Neural cell (in vitro differentiated cells): ENCODE data around the gene PLA2G5. TPM values are rescaled to one million over a fixed set of nuclear protein-coding genes. Genes with fewer than 3 reads are reported as not detected.

Source experiments
- H2AFZ ChIP-seq: fragments of 200-600, 300-800 bp; sonication (generic), shearing (Covaris generic); 2 replicates; pipeline ENCODE4 v1.6.0; 2014; ENCODE audit warnings: low read depth, mild to moderate bottlenecking, antibody characterized with exemption, low read length, moderate library complexity
- H3F3A ChIP-seq: fragments of 200-600 bp; shearing (Covaris generic); 2 replicates; pipeline ENCODE4 v1.6.1; 2016; ENCODE audit warnings: mild to moderate bottlenecking, moderate library complexity, mixed read lengths, antibody characterized with exemption, low read length; ENCODE audit not compliant: insufficient read depth, poor library complexity, severe bottlenecking
- H3K27ac ChIP-seq: fragments of 200-600, 300-800 bp; sonication (generic), shearing (Covaris generic); 2 replicates; pipeline ENCODE4 v1.5.1; 2014; ENCODE audit warnings: mild to moderate bottlenecking, low read length, moderate library complexity
- H3K27me3 ChIP-seq: fragments of 300-800, 200-600 bp; sonication (generic), shearing (Covaris generic); 2 replicates; pipeline ENCODE4 v1.6.0; 2014; ENCODE audit warnings: mild to moderate bottlenecking, low read depth, low read length, moderate library complexity; ENCODE audit not compliant: insufficient read depth
- H3K36me3 ChIP-seq: fragments of 300-800, 200-600 bp; sonication (generic), shearing (Covaris generic); 2 replicates; pipeline ENCODE4 v1.5.1; 2014; ENCODE audit warnings: mild to moderate bottlenecking, antibody characterized with exemption, low read length, moderate library complexity; ENCODE audit not compliant: insufficient read depth
- H3K4me2 ChIP-seq: fragments of 300-800, 200-600 bp; sonication (generic), shearing (Covaris generic); 2 replicates; pipeline ENCODE4 v1.6.0; 2014; ENCODE audit warnings: mild to moderate bottlenecking, low read length
- H3K4me3 ChIP-seq: fragments of 300-800, 200-600 bp; sonication (generic), shearing (Covaris generic); 2 replicates; pipeline ENCODE4 v1.5.1; 2014; ENCODE audit warnings: mild to moderate bottlenecking, low read length, moderate library complexity
- H3K79me2 ChIP-seq: fragments of 200-600 bp; shearing (Covaris generic); replicated peaks from 2 replicates; pipeline ENCODE4 v1.6.0; 2014; ENCODE audit warnings: mild to moderate bottlenecking, low read length, moderate library complexity; ENCODE audit not compliant: insufficient read depth
- H3K9ac ChIP-seq: fragments of 300-800, 200-600 bp; sonication (generic), shearing (Covaris generic); 2 replicates; pipeline ENCODE4 v1.6.1; 2016; ENCODE audit warnings: mild to moderate bottlenecking, low read length, mixed read lengths
- H3K9me2 ChIP-seq: fragments of 200-600 bp; shearing (Covaris generic); 2 replicates; pipeline ENCODE4 v1.6.1; 2016; ENCODE audit warnings: mild to moderate bottlenecking, low read length, mixed read lengths; ENCODE audit not compliant: insufficient read depth
- H3K9me3 ChIP-seq: fragments of 200-600, 300-800 bp; sonication (generic), shearing (Covaris generic); 2 replicates; pipeline ENCODE4 v1.6.1; 2016; ENCODE audit warnings: mild to moderate bottlenecking, mixed run types, low read length, moderate library complexity, mixed read lengths
- H4K20me1 ChIP-seq: fragments of 200-600 bp; shearing (Covaris generic); 2 replicates; pipeline ENCODE4 v1.6.1; 2016; ENCODE audit warnings: mild to moderate bottlenecking, mixed run types; ENCODE audit not compliant: insufficient read depth
- EP300 ChIP-seq: fragments of 450-650 bp; conservative IDR thresholded peaks from 2 replicates; pipeline ENCODE4 v1.6.1; 2014; ENCODE audit warnings: antibody characterized with exemption, mild to moderate bottlenecking, moderate library complexity; ENCODE audit not compliant: poor library complexity, severe bottlenecking
- EZH2 ChIP-seq: fragments of 200-600, 300-800 bp; shearing (Covaris generic), sonication (generic); IDR thresholded peaks from 2 replicates; pipeline ENCODE4 v1.6.1; 2014; ENCODE audit warnings: antibody characterized with exemption, low read length, borderline replicate concordance, mild to moderate bottlenecking; ENCODE audit not compliant: insufficient read depth, poor library complexity, severe bottlenecking
- MXI1 ChIP-seq: fragments of 450-650 bp; conservative IDR thresholded peaks from 2 replicates; pipeline ENCODE4 v1.6.1; 2014; ENCODE audit warnings: antibody characterized with exemption, mild to moderate bottlenecking; ENCODE audit not compliant: poor library complexity, severe bottlenecking
- POLR2AphosphoS5 ChIP-seq: IDR thresholded peaks from 2 replicates; pipeline ENCODE4 v1.6.1; 2012
- RAD21 ChIP-seq: fragments of 450-650 bp; conservative IDR thresholded peaks from 2 replicates; pipeline ENCODE4 v1.6.1; 2014; ENCODE audit warnings: antibody characterized with exemption, mild to moderate bottlenecking, moderate library complexity
- REST ChIP-seq: IDR thresholded peaks from 2 replicates; pipeline ENCODE4 v1.6.1; 2012; ENCODE audit warnings: borderline replicate concordance
- SMC3 ChIP-seq: fragments of 450-650 bp; conservative IDR thresholded peaks from 2 replicates; pipeline ENCODE4 v1.6.1; 2014; ENCODE audit warnings: antibody characterized with exemption, mild to moderate bottlenecking, moderate library complexity; ENCODE audit not compliant: poor library complexity
- TAF1 ChIP-seq: IDR thresholded peaks from 2 replicates; pipeline ENCODE4 v1.6.1; 2012; ENCODE audit warnings: low read depth
- polyA plus RNA-seq: library from polyadenylated mRNA; depleted of rRNA; stranded (reverse); fragments of >200 nt; gene quantifications from 2 replicates; pipeline ENCODE4 v1.2.3, GENCODE V29; 2014
- TF ChIP-seq, protein P1 (sequence below): fragments of 450-650 bp; IDR thresholded peaks from 2 replicates; pipeline ENCODE4 v1.5.1; 2014; ENCODE audit warnings: antibody characterized with exemption, mild to moderate bottlenecking, moderate library complexity; ENCODE audit not compliant: poor library complexity, severe bottlenecking

Gene PLA2G5
- polyA plus RNA-seq, 1 donor from 2014 or later = not detected

DNA sequence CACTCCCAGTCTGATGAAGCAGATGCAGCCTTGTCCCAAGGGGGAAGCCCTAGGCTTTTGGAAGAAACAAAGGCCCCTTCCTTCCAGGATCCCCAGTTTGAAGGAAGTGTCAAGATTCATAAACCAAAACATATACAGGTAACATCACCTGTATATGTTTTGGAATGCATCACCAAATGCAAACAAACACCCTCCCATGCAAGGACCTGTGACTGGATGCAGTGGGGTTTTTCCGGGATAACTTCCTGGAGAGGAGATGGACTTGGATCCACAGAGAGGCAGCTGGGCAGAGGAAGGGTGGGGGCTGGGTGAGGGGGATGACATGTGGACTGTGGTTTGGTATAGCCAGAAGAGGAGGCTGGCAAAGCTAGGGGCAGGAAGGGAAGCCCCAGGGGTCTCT is 67.6 kb downstream of the PLA2G5 start:
- Histone ChIP-seq H4K20me1 (no peaks in the 10 kb centered on the region), H3K9ac (no peak overlapping the region), H2AFZ (no peak overlapping the region), H3K27ac (no peak overlapping the region), H3K4me2 (no peak overlapping the region), H3K27me3 (no peaks in the 10 kb centered on the region), H3K79me2 (no peaks in the 10 kb centered on the region), H3K36me3 (no peaks in the 10 kb centered on the region), H3K9me3 (no peaks in the 10 kb centered on the region), H3K4me3 (no peak overlapping the region), H3F3A (no peaks in the 10 kb centered on the region), H3K9me2 (no peaks in the 10 kb centered on the region)
- TF ChIP-seq EP300 (no peak), POLR2AphosphoS5 (no peak), TAF1 (no peak), MXI1 (no peak)

DNA sequence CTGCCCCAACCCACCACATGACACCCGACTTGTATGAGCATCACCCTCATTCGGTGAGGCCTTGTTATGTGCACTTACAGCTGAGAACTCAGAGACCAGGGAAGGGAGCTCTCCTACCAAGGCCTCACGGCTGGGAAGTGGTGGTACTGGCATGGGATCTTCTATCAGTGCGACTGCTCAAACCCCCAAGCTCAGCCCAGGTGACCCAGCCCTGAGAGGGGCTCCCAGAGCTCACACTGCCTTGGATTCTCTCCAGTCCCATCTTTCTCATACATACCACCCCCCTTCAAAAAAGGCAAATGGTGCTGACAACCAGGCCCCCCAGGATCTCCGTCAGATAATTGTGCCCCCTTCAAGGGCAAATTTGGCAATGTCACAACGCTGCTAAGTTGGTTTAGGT is 68.4 kb downstream of the PLA2G5 start:
- Histone ChIP-seq H3K9me2 (no peaks in the 10 kb centered on the region), H3K9ac (no peak overlapping the region), H3F3A (no peaks in the 10 kb centered on the region), H3K27me3 (no peaks in the 10 kb centered on the region), H3K79me2 (no peaks in the 10 kb centered on the region), H3K4me3 (no peak overlapping the region), H4K20me1 (no peaks in the 10 kb centered on the region), H3K4me2 (no peak overlapping the region), H3K36me3 (no peaks in the 10 kb centered on the region), H3K9me3 (no peaks in the 10 kb centered on the region), H2AFZ (no peak overlapping the region), H3K27ac (no peak overlapping the region)
- no peak for TF ChIP-seq SMC3
- TF ChIP-seq, protein P1, sequence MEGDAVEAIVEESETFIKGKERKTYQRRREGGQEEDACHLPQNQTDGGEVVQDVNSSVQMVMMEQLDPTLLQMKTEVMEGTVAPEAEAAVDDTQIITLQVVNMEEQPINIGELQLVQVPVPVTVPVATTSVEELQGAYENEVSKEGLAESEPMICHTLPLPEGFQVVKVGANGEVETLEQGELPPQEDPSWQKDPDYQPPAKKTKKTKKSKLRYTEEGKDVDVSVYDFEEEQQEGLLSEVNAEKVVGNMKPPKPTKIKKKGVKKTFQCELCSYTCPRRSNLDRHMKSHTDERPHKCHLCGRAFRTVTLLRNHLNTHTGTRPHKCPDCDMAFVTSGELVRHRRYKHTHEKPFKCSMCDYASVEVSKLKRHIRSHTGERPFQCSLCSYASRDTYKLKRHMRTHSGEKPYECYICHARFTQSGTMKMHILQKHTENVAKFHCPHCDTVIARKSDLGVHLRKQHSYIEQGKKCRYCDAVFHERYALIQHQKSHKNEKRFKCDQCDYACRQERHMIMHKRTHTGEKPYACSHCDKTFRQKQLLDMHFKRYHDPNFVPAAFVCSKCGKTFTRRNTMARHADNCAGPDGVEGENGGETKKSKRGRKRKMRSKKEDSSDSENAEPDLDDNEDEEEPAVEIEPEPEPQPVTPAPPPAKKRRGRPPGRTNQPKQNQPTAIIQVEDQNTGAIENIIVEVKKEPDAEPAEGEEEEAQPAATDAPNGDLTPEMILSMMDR = no peak
- no peak for TF ChIP-seq MXI1
- TF ChIP-seq REST = no peak
- TF ChIP-seq TAF1 = no peak
- no peak for TF ChIP-seq EZH2
- TF ChIP-seq EP300 = no peak
- no peak for TF ChIP-seq RAD21
- no peak for TF ChIP-seq POLR2AphosphoS5
